Measurements from ENCODE around the gene RSPO3. TPM values are rescaled to one million over a fixed set of nuclear protein-coding genes. Genes with fewer than 3 reads are reported as not detected.

Gene RSPO3
- total RNA-seq, result under 1 TPM in 1 of 2 donors, not detected in 1; 0.67 TPM

GRCh38 chr6:127118298-127119101 is at the start of gene RSPO3:
Gene RSPO3, plus strand, starts transcription at chr6:127118671. Its CDS starts 522 bp downstream, at chr6:127119193.

Other genes starting within 250 kb of the RSPO3 start
- 10 to 100 TPM; 26.6 to 34.8 TPM for gene RNF146, start 148.2 kb downstream of the RSPO3 start, total RNA-seq
- 10 to 100 TPM; 54.4 to 85.6 TPM for gene ECHDC1, start 224.9 kb downstream of the RSPO3 start, total RNA-seq

Measured in melanocyte of skin (primary cell).